Renal cortex interstitium (tissue), 11 donors: ENCODE results near the gene FBXO38. TPM values are rescaled to one million over a fixed set of nuclear protein-coding genes. Genes with fewer than 3 reads are reported as not detected.

Experiments used
- DNase-seq, 11 donors: peaks; one replicate each; pipeline ENCODE4 v3.0.0-alpha.2; 2013; ENCODE audit warnings: low read depth in 9 of 11, low spot score in 4 of 11; ENCODE audit errors: extremely low read depth in 1 of 11
- polyA plus RNA-seq, 3 donors: library from polyadenylated mRNA; unstranded; fragments of 120-200 nt; gene quantifications; one replicate each; pipeline ENCODE4 v1.2.1, GENCODE V29; 2013; ENCODE audit not compliant: insufficient read length in 3 of 3

FBXO38 gene
- polyA plus RNA-seq, 3 donors = 39.9 to 50.6 (median 48.6) TPM

- no peak for DNase-seq
These were observed 5.1 kb upstream of the FBXO38 start for GRCh38 chr5:148378670-148379069.

- no peak for DNase-seq
These were observed 4.4 kb upstream of the FBXO38 start for GRCh38 chr5:148379340-148379739.

DNA sequence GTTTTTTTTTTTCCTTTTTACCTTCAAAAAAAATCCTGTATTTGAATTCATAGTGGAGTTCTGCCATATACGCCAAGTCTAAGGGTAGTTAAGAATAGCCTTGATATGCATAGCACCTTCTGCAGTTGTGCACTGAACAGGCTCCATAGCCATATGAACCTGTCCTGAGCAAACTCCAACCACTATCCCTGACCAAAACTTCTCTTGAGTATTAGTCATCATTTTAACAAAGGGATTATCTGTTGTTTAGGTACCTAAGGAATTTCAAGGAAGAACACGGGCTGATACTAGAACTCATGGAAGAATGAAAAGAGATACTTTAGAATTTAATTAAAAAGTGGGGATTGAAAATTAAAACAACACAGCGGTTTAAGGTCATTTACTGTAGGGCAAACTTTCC is 1.9 kb upstream of the FBXO38 start:
- no peak for DNase-seq

GRCh38 chr5:148382961-148383360 is 797 bp upstream of the FBXO38 start:
- peak in 5 of 11 donors; percentile 0 to 8 (median 5) for DNase-seq

GRCh38 chr5:148384380-148384737 is 601 bp downstream of the FBXO38 start:
- DNase-seq = peak in 4 of 11 donors; percentile 2 to 39 (median 6)

- no peak for DNase-seq
These were observed 1.3 kb downstream of the FBXO38 start for GRCh38 chr5:148385094-148385493.

DNA sequence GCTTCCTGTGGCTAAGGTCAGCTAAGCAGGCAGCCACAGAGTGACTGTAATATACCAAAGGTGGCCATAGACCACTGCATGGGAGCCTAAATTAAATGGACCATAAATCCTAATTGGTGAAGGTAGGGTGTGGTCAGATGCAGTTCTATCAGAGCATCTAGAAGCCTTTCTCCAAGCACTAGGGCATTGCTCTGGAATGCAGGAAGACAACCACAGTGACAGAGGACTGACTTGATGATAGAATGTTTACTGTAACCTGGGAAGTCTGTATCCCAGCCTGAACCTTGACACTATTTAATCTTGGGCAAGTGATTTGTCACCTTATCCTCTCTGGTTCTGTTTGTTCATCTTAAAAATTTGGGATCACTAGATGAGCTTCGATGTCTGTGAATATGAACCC is 2.3 kb downstream of the FBXO38 start:
- DNase-seq = no peak

DNA sequence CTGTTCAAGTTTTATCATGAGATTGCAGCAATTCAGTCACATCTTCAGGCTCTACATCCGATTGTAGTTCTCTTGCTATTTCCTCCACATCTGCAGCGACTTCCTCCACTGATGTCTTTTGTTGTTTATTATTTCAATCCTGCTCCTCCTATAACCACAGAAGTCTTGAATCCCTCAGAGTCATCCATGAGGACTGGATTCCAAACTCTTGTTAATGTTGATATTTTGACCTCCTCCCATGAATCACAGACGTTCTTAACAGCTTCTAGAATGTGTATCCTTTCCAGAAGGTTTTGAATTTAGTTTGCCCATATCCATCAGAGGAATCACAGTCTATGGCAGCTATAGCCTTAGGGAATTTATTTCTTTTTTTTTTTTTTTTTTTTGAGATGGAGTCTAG is 3.6 kb downstream of the FBXO38 start:
- DNase-seq = no peak

DNA sequence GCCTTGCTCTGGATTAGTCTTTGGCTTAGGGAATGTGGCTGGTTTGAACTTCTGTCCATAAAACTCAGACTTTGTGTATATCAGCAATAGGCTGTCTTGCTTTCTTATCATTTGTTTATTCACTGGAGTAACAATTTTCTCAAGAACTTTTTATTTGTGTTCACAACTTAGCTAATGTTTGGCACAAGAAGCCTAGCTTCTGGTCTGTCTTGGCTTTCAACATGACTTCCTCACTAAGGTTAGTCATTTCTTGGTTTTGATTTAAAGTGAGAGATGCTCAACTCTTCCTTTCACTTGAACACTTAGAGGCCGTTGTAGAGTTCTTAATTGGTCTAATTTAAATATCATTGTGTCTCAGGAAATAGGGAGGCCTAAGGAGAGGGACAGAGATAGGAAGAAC is 4.9 kb downstream of the FBXO38 start:
- no peak for DNase-seq

GRCh38 chr5:148390914-148391313 is 7.2 kb downstream of the FBXO38 start:
- DNase-seq = no peak

- DNase-seq = no peak
These were observed 7.7 kb downstream of the FBXO38 start for GRCh38 chr5:148391422-148391821.

GRCh38 chr5:148393390-148393741 is 9.6 kb downstream of the FBXO38 start:
- no peak for DNase-seq

- no peak for DNase-seq
These were observed 10.8 kb downstream of the FBXO38 start for GRCh38 chr5:148394587-148395019.

DNA sequence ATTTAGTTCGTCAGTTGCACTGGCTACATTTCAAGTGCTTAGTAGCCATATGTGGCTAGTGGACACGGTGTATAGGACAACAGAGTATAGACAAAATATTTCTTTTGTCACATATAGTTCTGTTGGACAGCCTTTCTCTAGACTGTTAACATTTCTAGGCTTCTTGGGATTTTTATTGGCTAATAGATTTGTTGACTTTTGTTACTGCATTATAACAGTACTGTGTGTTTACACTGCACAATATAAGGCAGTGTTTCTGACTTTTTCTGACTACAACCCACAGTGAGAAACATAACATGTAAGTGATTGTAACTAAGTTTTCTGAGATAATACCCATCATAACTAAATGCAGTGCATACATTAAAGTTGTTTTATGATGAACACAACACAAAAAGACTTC is 11.3 kb downstream of the FBXO38 start:
- DNase-seq = no peak

DNA sequence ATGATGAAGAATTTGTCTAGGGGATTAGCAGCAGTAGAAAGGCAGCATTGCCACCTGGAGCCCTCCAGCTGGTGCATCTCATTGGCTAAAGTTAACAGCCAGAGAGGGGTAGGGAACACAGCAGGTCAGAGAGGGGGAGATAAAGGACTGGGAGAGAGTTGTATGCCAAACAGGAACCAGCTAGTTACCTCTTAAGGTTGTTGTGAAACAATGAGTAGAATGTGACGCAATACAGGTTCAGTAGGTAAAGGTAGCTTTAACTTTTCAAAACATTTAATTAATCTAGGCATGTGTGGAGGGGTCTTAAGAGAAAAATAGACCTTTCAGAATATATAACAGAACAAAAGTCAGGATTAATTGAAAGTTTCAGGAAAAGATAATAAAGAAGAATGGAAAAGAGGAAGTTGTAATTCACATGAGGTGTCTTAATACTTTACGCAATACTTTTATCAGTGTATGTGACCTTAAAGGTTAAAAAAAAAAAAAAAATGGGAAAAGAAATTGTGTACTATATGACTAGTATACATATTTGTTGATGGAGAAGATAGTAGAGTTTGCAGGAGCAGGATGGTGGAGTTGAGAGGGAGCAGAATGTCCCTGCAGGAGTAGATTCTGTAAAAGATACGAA is 14.3 kb downstream of the FBXO38 start:
- no peak for DNase-seq

DNA sequence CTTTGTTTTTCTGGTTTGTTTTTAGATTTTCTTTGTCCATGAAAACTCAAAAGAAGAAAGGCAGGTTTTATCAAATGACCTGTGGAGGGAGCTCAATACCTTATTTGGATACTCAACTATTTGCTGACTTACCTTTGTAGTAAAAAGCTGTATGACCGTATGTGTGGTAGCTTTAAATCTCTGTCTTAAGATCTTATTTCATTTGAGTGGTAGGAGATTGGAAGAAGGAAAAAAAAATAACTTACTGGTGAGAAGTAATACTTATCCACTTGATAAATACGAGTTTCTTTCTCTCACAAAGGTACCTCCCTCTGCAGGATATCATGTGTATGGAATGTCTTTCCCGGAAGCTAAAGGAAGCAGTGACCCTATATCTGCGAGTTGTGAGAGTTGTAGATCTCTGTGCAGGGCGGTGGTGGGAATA is 15.0 kb downstream of the FBXO38 start:
- DNase-seq = no peak

DNA sequence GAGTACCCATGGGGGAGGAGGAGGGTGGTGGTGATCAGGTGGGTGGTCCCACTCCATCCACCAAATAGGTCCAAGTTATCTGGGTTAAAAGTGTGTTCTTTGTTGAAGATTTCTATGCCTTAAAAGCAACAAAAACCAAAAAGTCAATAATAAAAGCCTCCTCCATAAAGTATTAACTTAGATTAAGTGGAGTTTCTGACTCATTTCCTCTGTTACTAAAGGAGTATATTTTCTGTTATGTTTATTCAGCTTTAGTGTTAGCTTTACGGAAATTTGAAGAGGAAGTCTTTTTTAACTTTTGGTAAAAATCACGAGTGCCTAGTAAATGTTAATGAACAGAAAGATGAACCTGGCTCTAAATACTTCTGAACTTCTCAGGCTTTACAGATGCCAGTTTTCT is 17.8 kb downstream of the FBXO38 start:
- no peak for DNase-seq

GRCh38 chr5:148403344-148403743 is 19.6 kb downstream of the FBXO38 start:
- no peak for DNase-seq

GRCh38 chr5:148406406-148406805 is 22.6 kb downstream of the FBXO38 start:
- DNase-seq = no peak

DNA sequence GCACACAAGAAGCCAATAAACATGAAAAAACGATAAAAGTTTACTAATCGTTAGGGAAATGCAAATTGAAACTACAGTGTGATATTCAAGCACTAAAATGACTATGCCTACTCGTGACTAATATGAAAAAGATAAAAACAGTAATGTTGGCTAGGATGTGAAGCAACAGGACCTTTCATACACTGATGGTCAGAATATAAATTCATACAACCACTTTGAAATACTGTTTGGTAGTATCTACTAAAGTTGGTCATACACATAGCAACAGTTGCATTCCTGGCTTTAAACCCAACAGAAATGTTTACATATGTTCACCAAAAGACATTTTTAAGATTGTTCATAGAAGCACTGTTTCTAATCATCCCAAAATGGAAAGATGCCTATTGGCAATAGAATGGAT is 24.3 kb downstream of the FBXO38 start:
- no peak for DNase-seq

GRCh38 chr5:148412124-148412523 is 28.4 kb downstream of the FBXO38 start:
- no peak for DNase-seq

GRCh38 chr5:148414833-148415232 is 31.1 kb downstream of the FBXO38 start:
- DNase-seq = no peak
